Measurements from ENCODE around the gene GPX4.
"Not testable (repeated sequence)": the region's sequence is repeated elsewhere in the genome, so short reads cannot be mapped to it uniquely, and the experiment has no call there.

Gene GPX4

GRCh38 chr19:1128106-1128505 is 24.3 kb downstream of the GPX4 start:
- Histone ChIP-seq H3K36me3 (ENCODE audit: insufficient read depth, low read length) (peaks cover 14% of the 10 kb centered on the region), H3F3A (ENCODE audit: insufficient read depth, low read length) (no peaks in the 10 kb centered on the region), H3K4me3 (ENCODE audit: low read depth, low read length, poor library complexity, severe bottlenecking) (no peak overlapping the region), H2AFZ (ENCODE audit: low read length) (no peak overlapping the region), H3K27ac (ENCODE audit: low read depth, low read length, poor library complexity, severe bottlenecking) (no peak overlapping the region), H3K4me2 (ENCODE audit: low read length) (no peak overlapping the region), H3K9me2 (ENCODE audit: low read depth, low read length) (no peaks in the 10 kb centered on the region), H3K79me2 (ENCODE audit: insufficient read depth, low read length) (no peaks in the 10 kb centered on the region), H3K4me1 (ENCODE audit: insufficient read depth, low read length, severe bottlenecking) (peaks cover 24% of the 10 kb centered on the region), H4K20me1 (ENCODE audit: insufficient read depth, low read length) (no peaks in the 10 kb centered on the region), H3K9ac (ENCODE audit: low read length) (no peak overlapping the region), H3K27me3 (ENCODE audit: insufficient read depth, low read length) (no peaks in the 10 kb centered on the region), H3K9me3 (ENCODE audit: low read length) (no peaks in the 10 kb centered on the region)
- no peak for TF ChIP-seq EZH2 (IDR thresholded peaks at IDR 0.05; ENCODE audit: borderline replicate concordance, low read length)
- TF ChIP-seq, protein P1, sequence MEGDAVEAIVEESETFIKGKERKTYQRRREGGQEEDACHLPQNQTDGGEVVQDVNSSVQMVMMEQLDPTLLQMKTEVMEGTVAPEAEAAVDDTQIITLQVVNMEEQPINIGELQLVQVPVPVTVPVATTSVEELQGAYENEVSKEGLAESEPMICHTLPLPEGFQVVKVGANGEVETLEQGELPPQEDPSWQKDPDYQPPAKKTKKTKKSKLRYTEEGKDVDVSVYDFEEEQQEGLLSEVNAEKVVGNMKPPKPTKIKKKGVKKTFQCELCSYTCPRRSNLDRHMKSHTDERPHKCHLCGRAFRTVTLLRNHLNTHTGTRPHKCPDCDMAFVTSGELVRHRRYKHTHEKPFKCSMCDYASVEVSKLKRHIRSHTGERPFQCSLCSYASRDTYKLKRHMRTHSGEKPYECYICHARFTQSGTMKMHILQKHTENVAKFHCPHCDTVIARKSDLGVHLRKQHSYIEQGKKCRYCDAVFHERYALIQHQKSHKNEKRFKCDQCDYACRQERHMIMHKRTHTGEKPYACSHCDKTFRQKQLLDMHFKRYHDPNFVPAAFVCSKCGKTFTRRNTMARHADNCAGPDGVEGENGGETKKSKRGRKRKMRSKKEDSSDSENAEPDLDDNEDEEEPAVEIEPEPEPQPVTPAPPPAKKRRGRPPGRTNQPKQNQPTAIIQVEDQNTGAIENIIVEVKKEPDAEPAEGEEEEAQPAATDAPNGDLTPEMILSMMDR (IDR thresholded peaks at IDR 0.05; ENCODE audit: low read length): no peak

DNA sequence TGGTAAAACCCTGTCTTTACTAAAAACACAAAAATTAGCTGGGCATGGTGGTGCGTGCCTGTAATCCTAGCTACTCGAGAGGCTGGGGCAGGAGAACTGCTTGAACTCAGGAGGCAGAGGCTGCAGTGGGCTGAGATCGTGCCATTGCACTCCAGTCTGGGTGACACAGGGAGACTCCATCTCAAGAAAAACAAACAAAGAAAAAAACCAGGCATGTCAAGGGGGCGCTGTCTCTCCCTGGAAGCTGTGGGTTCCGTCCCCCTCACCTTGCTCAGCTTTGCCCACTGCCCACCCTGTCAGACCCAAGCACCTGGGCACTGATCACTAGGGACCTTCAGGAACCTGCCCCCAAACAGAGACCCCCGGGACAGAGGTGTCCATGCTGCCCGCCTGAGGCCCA is 25.3 kb downstream of the GPX4 start:
- not testable (repeated sequence) for H3K4me3 ChIP-seq (ENCODE audit: low read depth, low read length, poor library complexity, severe bottlenecking); H3K27ac ChIP-seq (ENCODE audit: low read depth, low read length, poor library complexity, severe bottlenecking); H4K20me1 ChIP-seq (ENCODE audit: insufficient read depth, low read length); H2AFZ ChIP-seq (ENCODE audit: low read length); H3K9ac ChIP-seq (ENCODE audit: low read length); H3K9me2 ChIP-seq (ENCODE audit: low read depth, low read length); H3K27me3 ChIP-seq (ENCODE audit: insufficient read depth, low read length); H3K9me3 ChIP-seq (ENCODE audit: low read length); H3K79me2 ChIP-seq (ENCODE audit: insufficient read depth, low read length); H3K36me3 ChIP-seq (ENCODE audit: insufficient read depth, low read length); H3K4me2 ChIP-seq (ENCODE audit: low read length); H3F3A ChIP-seq (ENCODE audit: insufficient read depth, low read length)
- peaks cover 32% of the 10 kb centered on the region for H3K4me1 ChIP-seq (ENCODE audit: insufficient read depth, low read length, severe bottlenecking)

- H3K9me3 ChIP-seq (ENCODE audit: low read length): no peaks in the 10 kb centered on the region
- peaks cover 35% of the 10 kb centered on the region for H3K4me1 ChIP-seq (ENCODE audit: insufficient read depth, low read length, severe bottlenecking)
- H3K79me2 ChIP-seq (ENCODE audit: insufficient read depth, low read length): no peaks in the 10 kb centered on the region
- H3F3A ChIP-seq (ENCODE audit: insufficient read depth, low read length): no peaks in the 10 kb centered on the region
- H3K27me3 ChIP-seq (ENCODE audit: insufficient read depth, low read length): no peaks in the 10 kb centered on the region
- no peak overlapping the region for H3K9ac ChIP-seq (ENCODE audit: low read length)
- H3K9me2 ChIP-seq (ENCODE audit: low read depth, low read length): no peaks in the 10 kb centered on the region
- no peaks in the 10 kb centered on the region for H4K20me1 ChIP-seq (ENCODE audit: insufficient read depth, low read length)
- no peak overlapping the region for H3K27ac ChIP-seq (ENCODE audit: low read depth, low read length, poor library complexity, severe bottlenecking)
- H2AFZ ChIP-seq (ENCODE audit: low read length): no peak overlapping the region
- H3K4me3 ChIP-seq (ENCODE audit: low read depth, low read length, poor library complexity, severe bottlenecking): no peak overlapping the region
- peaks cover 5% of the 10 kb centered on the region for H3K36me3 ChIP-seq (ENCODE audit: insufficient read depth, low read length)
- TF ChIP-seq EZH2 (IDR thresholded peaks at IDR 0.05; ENCODE audit: borderline replicate concordance, low read length): no peak
- TF ChIP-seq, protein P1 (IDR thresholded peaks at IDR 0.05; ENCODE audit: low read length): no peak
- no peak overlapping the region for H3K4me2 ChIP-seq (ENCODE audit: low read length)
These were observed 25.7 kb downstream of the GPX4 start for GRCh38 chr19:1129535-1129934.

Measured in OCI-LY1 (cell line).